SK-N-SH (cell line): Measurements from ENCODE around the gene SPATA2. TPM values are rescaled to one million over a fixed set of nuclear protein-coding genes. Genes with fewer than 3 reads are reported as not detected.

Experiments used
- CTCF ChIA-PET: fragments of 300-600, 350-600 bp; formaldehyde crosslinking; extraction: SDS; loops from one replicate; lab custom pipeline; 2021; lab: Yijun Ruan, JAX
- POLR2A ChIA-PET: fragments of 350-600 bp; sonication (Branson Sonifier 250); formaldehyde crosslinking; extraction: SDS; loops from one replicate; lab custom pipeline; 2020; ENCODE audit warnings: antibody characterized with exemption, inconsistent platforms; lab: Yijun Ruan, JAX
- DNase-seq: peaks from one replicate; pipeline ENCODE4 v3.0.0; 2012
- H2AFZ ChIP-seq: fragments of 200-600 bp; sonication (generic); 2 replicates; pipeline ENCODE4 v1.8.1; 2016; ENCODE audit warnings: antibody characterized with exemption, mild to moderate bottlenecking, low read depth
- H3F3A ChIP-seq: fragments of 200-600 bp; sonication (generic); replicated peaks from 2 replicates; pipeline ENCODE3; 2016; ENCODE audit warnings: antibody characterized with exemption, mild to moderate bottlenecking; ENCODE audit not compliant: insufficient read depth
- H3K27ac ChIP-seq, 2 experiments: fragments of 200-500 bp in 1 of 2; fragments of 200-600 bp in 1 of 2; sonication (Bioruptor generic) in 1 of 2; sonication (generic), shearing (Covaris generic) in 1 of 2; 2 replicates each; pipeline versions ENCODE4 v1.5.1 to v1.6.1; 2014 to 2016; ENCODE audit warnings: low read depth in 2 of 2, inconsistent platforms in 1 of 2, low read length in 1 of 2, mild to moderate bottlenecking in 1 of 2, mixed read lengths in 1 of 2
- H3K27me3 ChIP-seq: fragments of 200-600 bp; sonication (generic), shearing (Covaris generic); 2 replicates; pipeline ENCODE4 v1.6.1; 2016; ENCODE audit warnings: mixed run types; ENCODE audit not compliant: insufficient read depth
- H3K36me3 ChIP-seq, 2 experiments: fragments of 200-500 bp in 1 of 2; fragments of 200-600 bp in 1 of 2; sonication (Bioruptor generic) in 1 of 2; sonication (generic) in 1 of 2; replicated peaks in 1 of 2; 2 replicates each; pipeline versions ENCODE3 to v1.5.1; 2014 to 2016; ENCODE audit warnings: low read length in 1 of 2, mild to moderate bottlenecking in 1 of 2; ENCODE audit not compliant: insufficient read depth in 2 of 2, control insufficient read depth in 1 of 2
- H3K4me1 ChIP-seq, 2 experiments: fragments of 200-500 bp in 1 of 2; fragments of 200-600 bp in 1 of 2; sonication (Bioruptor generic) in 1 of 2; sonication (generic), shearing (Covaris generic) in 1 of 2; 2 replicates each; pipeline versions ENCODE4 v1.5.1 to v1.6.1; 2014 to 2016; ENCODE audit warnings: low read depth in 1 of 2, low read length in 1 of 2, mixed run types in 1 of 2; ENCODE audit not compliant: insufficient read depth in 2 of 2, control insufficient read depth in 1 of 2
- H3K4me2 ChIP-seq: fragments of 200-600 bp; sonication (generic), shearing (Covaris generic); 2 replicates; pipeline ENCODE4 v1.6.1; 2017; ENCODE audit warnings: mixed run types
- H3K4me3 ChIP-seq, 2 experiments: fragments of 200-500 bp in 1 of 2; fragments of 200-600 bp in 1 of 2; sonication (Bioruptor generic) in 1 of 2; sonication (generic), shearing (Covaris generic) in 1 of 2; 2 replicates each; pipeline versions ENCODE4 v1.5.1 to v1.8.1; 2014 to 2016; ENCODE audit warnings: low read depth in 2 of 2, inconsistent platforms in 1 of 2, low read length in 1 of 2, mild to moderate bottlenecking in 1 of 2, mixed read lengths in 1 of 2, moderate library complexity in 1 of 2
- H3K79me2 ChIP-seq: fragments of 200-600 bp; sonication (generic); 2 replicates; pipeline ENCODE4 v1.8.1; 2017; ENCODE audit warnings: mild to moderate bottlenecking; ENCODE audit not compliant: insufficient read depth
- H3K9ac ChIP-seq: fragments of 200-600 bp; sonication (generic); 2 replicates; pipeline ENCODE4 v1.6.1; 2017; ENCODE audit warnings: mixed run types
- H3K9me2 ChIP-seq: fragments of 200-600 bp; sonication (generic); 2 replicates; pipeline ENCODE4 v1.6.1; 2017; ENCODE audit warnings: mixed run types
- H3K9me3 ChIP-seq: fragments of 200-600 bp; sonication (generic); 2 replicates; pipeline ENCODE4 v1.6.1; 2017; ENCODE audit warnings: mixed run types, mild to moderate bottlenecking, moderate library complexity
- H4K20me1 ChIP-seq: fragments of 200-600 bp; sonication (generic); 2 replicates; pipeline ENCODE4 v1.6.1; 2017; ENCODE audit warnings: mild to moderate bottlenecking, mixed run types; ENCODE audit not compliant: insufficient read depth
- CTCF ChIP-seq: fragments of 200-600 bp; sonication (generic); IDR thresholded peaks from 2 replicates; pipeline ENCODE4 v1.6.1; 2017; ENCODE audit warnings: antibody characterized with exemption, mild to moderate bottlenecking, moderate library complexity
- EP300 ChIP-seq, 2 experiments: IDR thresholded peaks; 2 replicates each; pipeline versions ENCODE4 v1.4.0 to v1.6.1; 2012; ENCODE audit warnings: borderline replicate concordance in 1 of 2, low read depth in 1 of 2, low read length in 1 of 2
- EZH2phosphoT487 ChIP-seq: fragments of 200-600 bp; sonication (generic); IDR thresholded peaks from 2 replicates; pipeline ENCODE4 v1.6.1; 2017; ENCODE audit warnings: low read depth, mixed run types, mild to moderate bottlenecking, antibody characterized with exemption, moderate library complexity, borderline replicate concordance
- FOXJ3 ChIP-seq: sonication (generic); formaldehyde crosslinking; IDR thresholded peaks from 2 replicates; pipeline ENCODE4 v1.5.1; 2020; ENCODE audit warnings: mild to moderate bottlenecking, missing genetic modification reagents
- FOXM1 ChIP-seq: IDR thresholded peaks from 2 replicates; pipeline ENCODE4 v1.4.0; 2012; ENCODE audit warnings: low read depth, mild to moderate bottlenecking
- GABPA ChIP-seq: IDR thresholded peaks from 2 replicates; pipeline ENCODE4 v1.4.0; 2012; ENCODE audit warnings: low read depth, mild to moderate bottlenecking
- GATA2 ChIP-seq: sonication (generic); formaldehyde crosslinking; IDR thresholded peaks from 2 replicates; pipeline ENCODE4 v1.5.0; 2020; ENCODE audit warnings: mild to moderate bottlenecking, missing genetic modification reagents
- MAX ChIP-seq: IDR thresholded peaks from 2 replicates; pipeline ENCODE4 v1.4.0; 2012; ENCODE audit warnings: low read depth
- NFIC ChIP-seq: IDR thresholded peaks from 2 replicates; pipeline ENCODE4 v1.4.0; 2012; ENCODE audit warnings: borderline replicate concordance
- NRF1 ChIP-seq: IDR thresholded peaks from 2 replicates; pipeline ENCODE4 v1.6.1; 2012; ENCODE audit warnings: low read depth, mild to moderate bottlenecking, low read length
- POLR2AphosphoS5 ChIP-seq: IDR thresholded peaks from 2 replicates; pipeline ENCODE4 v1.6.1; 2012; ENCODE audit warnings: low read depth, low read length
- RCOR1 ChIP-seq: fragments of 150-350 bp; IDR thresholded peaks from 2 replicates; pipeline ENCODE4 v1.6.1; 2017; ENCODE audit warnings: antibody characterized with exemption, low read length
- RXRA ChIP-seq: IDR thresholded peaks from 2 replicates; pipeline ENCODE4 v1.4.0; 2012; ENCODE audit warnings: low read depth, mild to moderate bottlenecking, borderline replicate concordance
- SIN3A ChIP-seq: IDR thresholded peaks from 2 replicates; pipeline ENCODE4 v1.6.1; 2012; ENCODE audit warnings: low read depth, mild to moderate bottlenecking, low read length, moderate library complexity, borderline replicate concordance
- TCF12 ChIP-seq: IDR thresholded peaks from 2 replicates; pipeline ENCODE4 v1.4.0; 2012
- USF2 ChIP-seq: fragments of 150-350 bp; IDR thresholded peaks from 2 replicates; pipeline ENCODE4 v1.6.1; 2017; ENCODE audit warnings: antibody characterized with exemption, low read length, low read depth, borderline replicate concordance
- YY1 ChIP-seq: IDR thresholded peaks from 2 replicates; pipeline ENCODE4 v1.4.0; 2012; ENCODE audit warnings: low read depth, mild to moderate bottlenecking
- ZBTB33 ChIP-seq: IDR thresholded peaks from 2 replicates; pipeline ENCODE4 v1.4.0; 2012; ENCODE audit warnings: low read depth, borderline replicate concordance
- WGBS: methylation state at CpG from one replicate; pipeline ENCODE4 v1.1.6; 2017; ENCODE audit warnings: low lambda C conversion rate; 5-methylcytosine and 5-hydroxymethylcytosine counted together
- polyA plus RNA-seq, 3 experiments: library from polyadenylated mRNA; depleted of rRNA; stranded (reverse); fragments of >200 nt; gene quantifications; 2 replicates each; pipeline ENCODE4 v1.2.3, GENCODE V29; 2012

The SPATA2 gene
- polyA plus RNA-seq, 1 of the 3 experiments (the other 2 are of a cell fraction), result 7.2 TPM

GRCh38 chr20:49871391-49871948 lies 43.9 kb downstream of the SPATA2 start:
- no peak overlapping the region for H3K4me2 ChIP-seq
- no peaks in the 10 kb centered on the region for H3K9me2 ChIP-seq
- 95% methylated on average over 6 of the region's 6 CpGs for WGBS
- H3K27me3 ChIP-seq, result no peaks in the 10 kb centered on the region
- peaks cover 0 to 5% of the 10 kb centered on the region in 2 experiments; a peak in 1 of 4 replicates for H3K4me1 ChIP-seq
- H3F3A ChIP-seq, result no peaks in the 10 kb centered on the region
- H2AFZ ChIP-seq, result no peak overlapping the region
- no peaks in the 10 kb centered on the region for H3K79me2 ChIP-seq
- CTCF ChIA-PET, result interaction anchor here (0.8 to 1.5 kb wide), 3 partner anchors 17 to 261 kb away, joined by 3 to 5 read pairs (median 3); no protein-coding TSS in a partner anchor
- POLR2A ChIA-PET, result no interaction called here
- no peaks in the 10 kb centered on the region for H4K20me1 ChIP-seq
- no peak overlapping the region for H3K27ac ChIP-seq
- H3K36me3 ChIP-seq, result peaks cover 4 to 5% of the 10 kb centered on the region in 2 experiments
- DNase-seq, result no peak
- TF ChIP-seq FOXM1, result no peak
- TF ChIP-seq FOXJ3, result no peak
- TF ChIP-seq MAX, result no peak
- TF ChIP-seq CTCF, result no peak
- no peak for TF ChIP-seq ZBTB33
- no peak for TF ChIP-seq RXRA
- TF ChIP-seq NFIC, result no peak
- no peak for TF ChIP-seq EP300 (IDR thresholded peaks at IDR 0.05; ENCODE audit: borderline replicate concordance in 1 of 2, low read depth in 1 of 2, low read length in 1 of 2)
- no peak for TF ChIP-seq USF2
- TF ChIP-seq POLR2AphosphoS5, result no peak
- no peak for TF ChIP-seq RCOR1
- no peak for TF ChIP-seq GATA2 (CRISPR knock-in tag)
- no peak for TF ChIP-seq NRF1
- no peak for TF ChIP-seq EZH2phosphoT487
- TF ChIP-seq SIN3A, result no peak
- TF ChIP-seq TCF12, result no peak
- no peak for TF ChIP-seq YY1
- TF ChIP-seq GABPA, result no peak
- no peaks in the 10 kb centered on the region for H3K9me3 ChIP-seq
- no peak overlapping the region for H3K9ac ChIP-seq
- H3K4me3 ChIP-seq, result no peak overlapping the region
